Measurements from ENCODE around the gene MSL3.
A peak's percentile ranks its signal among the peaks of the same experiment; 100 is the strongest.

MSL3 gene, protein sequence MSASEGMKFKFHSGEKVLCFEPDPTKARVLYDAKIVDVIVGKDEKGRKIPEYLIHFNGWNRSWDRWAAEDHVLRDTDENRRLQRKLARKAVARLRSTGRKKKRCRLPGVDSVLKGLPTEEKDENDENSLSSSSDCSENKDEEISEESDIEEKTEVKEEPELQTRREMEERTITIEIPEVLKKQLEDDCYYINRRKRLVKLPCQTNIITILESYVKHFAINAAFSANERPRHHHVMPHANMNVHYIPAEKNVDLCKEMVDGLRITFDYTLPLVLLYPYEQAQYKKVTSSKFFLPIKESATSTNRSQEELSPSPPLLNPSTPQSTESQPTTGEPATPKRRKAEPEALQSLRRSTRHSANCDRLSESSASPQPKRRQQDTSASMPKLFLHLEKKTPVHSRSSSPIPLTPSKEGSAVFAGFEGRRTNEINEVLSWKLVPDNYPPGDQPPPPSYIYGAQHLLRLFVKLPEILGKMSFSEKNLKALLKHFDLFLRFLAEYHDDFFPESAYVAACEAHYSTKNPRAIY

DNA sequence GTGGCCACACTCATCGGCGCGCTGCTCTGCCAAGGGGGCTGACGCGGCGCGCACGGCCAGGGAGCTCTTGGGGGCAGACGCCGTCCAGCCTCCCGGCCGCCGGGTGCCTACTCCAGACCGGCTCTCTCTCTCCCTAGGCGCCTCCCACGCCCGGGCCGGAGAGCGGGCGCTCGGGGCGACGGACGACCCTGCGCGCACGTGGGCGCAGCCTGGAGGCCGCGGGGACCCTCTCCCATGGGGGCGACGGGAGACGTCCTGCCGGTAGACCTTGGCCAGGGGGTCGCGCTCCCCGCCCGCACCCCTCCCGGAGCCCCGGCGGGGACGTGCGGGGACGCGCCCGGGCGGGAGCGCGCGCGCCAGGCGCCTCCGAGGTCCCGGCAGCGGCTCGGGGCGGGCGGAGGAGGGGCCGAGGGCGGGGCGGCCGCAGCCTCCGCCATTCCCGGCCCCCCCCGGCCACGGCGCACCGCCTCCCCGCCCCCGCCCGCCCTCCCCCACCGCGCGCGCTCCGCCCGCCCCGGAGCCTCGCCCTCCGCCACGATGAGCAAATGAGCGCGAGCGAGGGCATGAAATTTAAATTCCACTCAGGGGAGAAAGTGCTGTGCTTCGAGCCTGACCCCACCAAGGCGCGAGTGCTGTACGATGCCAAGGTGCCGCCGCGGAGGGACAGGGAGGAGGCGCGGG is at the start of gene MSL3:
MSL3 (plus strand) TSS at position 519 of the 681 bp plus-strand sequence; CDS start at position 546, 27 bp downstream.
- ChIA-PET CTCF (interaction anchor here (0.6 to 0.7 kb wide), 2 partner anchors 16 to 255 kb away, joined by 3 read pairs; no protein-coding TSS in a partner anchor), POLR2A (ENCODE audit: low non-redundant PET) (interaction anchor here (0.6 kb wide), 1 partner anchor 222 kb away, joined by 3 read pairs; no protein-coding TSS in a partner anchor)
- DNase-seq (ENCODE audit: low spot score): peak; percentile 55
- peak within 1 kb of the TSS; percentile 86 for H3K27ac ChIP-seq
- TF ChIP-seq, protein P1, sequence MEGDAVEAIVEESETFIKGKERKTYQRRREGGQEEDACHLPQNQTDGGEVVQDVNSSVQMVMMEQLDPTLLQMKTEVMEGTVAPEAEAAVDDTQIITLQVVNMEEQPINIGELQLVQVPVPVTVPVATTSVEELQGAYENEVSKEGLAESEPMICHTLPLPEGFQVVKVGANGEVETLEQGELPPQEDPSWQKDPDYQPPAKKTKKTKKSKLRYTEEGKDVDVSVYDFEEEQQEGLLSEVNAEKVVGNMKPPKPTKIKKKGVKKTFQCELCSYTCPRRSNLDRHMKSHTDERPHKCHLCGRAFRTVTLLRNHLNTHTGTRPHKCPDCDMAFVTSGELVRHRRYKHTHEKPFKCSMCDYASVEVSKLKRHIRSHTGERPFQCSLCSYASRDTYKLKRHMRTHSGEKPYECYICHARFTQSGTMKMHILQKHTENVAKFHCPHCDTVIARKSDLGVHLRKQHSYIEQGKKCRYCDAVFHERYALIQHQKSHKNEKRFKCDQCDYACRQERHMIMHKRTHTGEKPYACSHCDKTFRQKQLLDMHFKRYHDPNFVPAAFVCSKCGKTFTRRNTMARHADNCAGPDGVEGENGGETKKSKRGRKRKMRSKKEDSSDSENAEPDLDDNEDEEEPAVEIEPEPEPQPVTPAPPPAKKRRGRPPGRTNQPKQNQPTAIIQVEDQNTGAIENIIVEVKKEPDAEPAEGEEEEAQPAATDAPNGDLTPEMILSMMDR (conservative IDR thresholded peaks at IDR 0.05; ENCODE audit: low read depth): no peak

DNA sequence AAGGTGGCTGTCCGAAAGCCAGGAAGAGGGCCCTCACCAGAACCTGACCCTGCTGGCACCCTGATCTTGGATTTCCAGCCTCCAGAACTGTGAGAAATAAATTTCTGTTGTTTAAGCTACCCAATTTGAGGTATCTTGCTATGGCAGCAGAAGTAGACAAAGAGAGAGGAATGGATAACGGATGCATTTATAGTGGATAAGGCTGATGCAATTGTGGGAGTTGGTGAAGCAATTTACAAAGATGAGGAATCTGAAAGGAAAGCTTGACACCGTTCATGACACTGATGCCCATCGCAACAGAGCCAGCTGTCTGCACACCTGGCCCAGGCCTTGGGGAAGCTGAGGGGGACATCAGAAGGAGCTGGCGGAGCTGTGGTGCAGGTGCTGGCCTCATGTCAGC is 35.7 kb upstream of the MSL3 start:
- no peak for DNase-seq (ENCODE audit: low spot score)
- TF ChIP-seq, protein P1 (conservative IDR thresholded peaks at IDR 0.05; ENCODE audit: low read depth): no peak
- ChIA-PET CTCF (interaction anchor here (0.6 kb wide), 1 partner anchor 94 kb away, joined by 3 read pairs; no protein-coding TSS in a partner anchor), POLR2A (ENCODE audit: low non-redundant PET) (no interaction called here)
- no peak overlapping the region for H3K27ac ChIP-seq

DNA sequence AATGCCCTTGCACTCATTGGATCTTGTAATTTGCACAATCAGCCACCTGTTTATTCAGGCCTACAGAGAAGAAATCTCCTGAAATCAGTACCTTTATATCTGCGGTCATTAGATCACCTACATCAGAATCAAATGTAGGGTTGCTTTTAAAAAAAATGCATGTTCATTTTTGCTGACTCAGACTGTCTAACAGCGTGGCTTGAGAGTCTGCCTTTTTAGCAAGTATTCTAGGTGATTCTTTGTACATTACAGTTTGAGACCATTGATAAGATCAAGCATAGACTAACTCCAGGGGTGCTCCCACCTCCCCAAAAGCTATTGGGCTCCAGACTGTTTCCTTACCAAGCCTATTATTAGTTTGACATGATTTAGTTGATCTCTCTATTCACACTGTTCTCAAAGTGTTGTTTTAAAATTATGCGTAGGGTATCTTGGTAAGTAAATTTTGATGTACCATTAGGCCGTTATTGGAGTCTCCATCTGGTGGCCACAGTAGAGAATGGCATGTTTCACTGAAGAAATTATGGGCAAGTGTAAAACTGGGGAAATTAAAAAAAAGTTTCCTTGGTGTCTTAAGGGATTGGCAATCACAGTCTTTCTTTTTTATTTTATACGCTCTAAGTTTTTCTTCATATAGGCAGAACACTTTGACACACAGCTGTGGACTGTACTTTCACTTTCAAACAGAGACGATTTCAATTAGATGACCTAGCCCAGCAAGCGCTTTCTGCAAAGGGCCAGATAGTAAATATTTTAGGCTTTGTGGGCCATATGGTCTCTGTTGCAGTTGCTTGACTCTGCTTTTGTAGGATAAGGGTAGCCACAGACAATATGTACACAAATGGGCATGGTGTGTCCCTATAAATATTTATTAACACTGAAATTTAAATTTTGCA is 33.7 kb upstream of the MSL3 start:
- ChIA-PET CTCF (interaction anchor here (0.7 to 1.3 kb wide), 3 partner anchors 9 to 205 kb away, joined by 3 read pairs; no protein-coding TSS in a partner anchor), POLR2A (ENCODE audit: low non-redundant PET) (no interaction called here)
- TF ChIP-seq, protein P1 (conservative IDR thresholded peaks at IDR 0.05; ENCODE audit: low read depth): peak; percentile 55
- DNase-seq (ENCODE audit: low spot score): peak; percentile 11
- H3K27ac ChIP-seq: no peak overlapping the region

- ChIA-PET POLR2A (ENCODE audit: low non-redundant PET) (no interaction called here), CTCF (no interaction called here)
- TF ChIP-seq, protein P1 (conservative IDR thresholded peaks at IDR 0.05; ENCODE audit: low read depth): no peak
- no peak for DNase-seq (ENCODE audit: low spot score)
- no peak overlapping the region for H3K27ac ChIP-seq
These were observed 32.2 kb upstream of the MSL3 start for GRCh38 chrX:11725631-11726442.

GRCh38 chrX:11728556-11728955 is 29.5 kb upstream of the MSL3 start:
- TF ChIP-seq, protein P1 (conservative IDR thresholded peaks at IDR 0.05; ENCODE audit: low read depth): no peak
- DNase-seq (ENCODE audit: low spot score): no peak
- H3K27ac ChIP-seq: no peak overlapping the region
- CTCF ChIA-PET: no interaction called here
- POLR2A ChIA-PET (ENCODE audit: low non-redundant PET): no interaction called here
